H1 (cell line): ENCODE results near the gene NXPH4. TPM values are rescaled to one million over a fixed set of nuclear protein-coding genes. Genes with fewer than 3 reads are reported as not detected.

Source experiments
- CTCF ChIA-PET: fragments of 300-600 bp; sonication (Branson Sonifier 250); formaldehyde crosslinking; loops from one replicate; lab custom pipeline; 2021; ENCODE audit not compliant: partially characterized antibody; lab: Charles Lee
- POLR2A ChIA-PET: fragments of 300-600 bp; sonication (Branson Sonifier 250); formaldehyde crosslinking; loops from one replicate; lab custom pipeline; 2021; ENCODE audit warnings: inconsistent platforms; ENCODE audit not compliant: partially characterized antibody; lab: Charles Lee
- DNase-seq, 2 experiments: peaks; one replicate each; pipeline versions ENCODE4 v3.0.0 to v3.0.0-alpha.2; 2010 to 2022; ENCODE audit warnings: low spot score in 2 of 2, low read depth in 1 of 2, mixed read lengths in 1 of 2
- FAIRE-seq: peaks from 2 replicates; lab custom pipeline; 2011; peaks lifted over from hg19 to GRCh38; lab: Jason Lieb, UNC
- H2AFZ ChIP-seq: 2 replicates; pipeline ENCODE4 v1.8.1; 2012; ENCODE audit warnings: low read length, inconsistent platforms
- H2AK5ac ChIP-seq: 2 replicates; pipeline ENCODE4 v1.6.1; 2013; ENCODE audit warnings: low read depth, low read length
- H2BK120ac ChIP-seq: replicated peaks from 2 replicates; pipeline ENCODE3; 2013; ENCODE audit warnings: low read depth, low read length, inconsistent platforms
- H2BK12ac ChIP-seq: 2 replicates; pipeline ENCODE4 v1.6.1; 2013; ENCODE audit warnings: low read depth, low read length
- H2BK15ac ChIP-seq: 2 replicates; pipeline ENCODE4 v1.6.1; 2013; ENCODE audit warnings: low read length
- H2BK20ac ChIP-seq: 2 replicates; pipeline ENCODE4 v1.6.1; 2013; ENCODE audit warnings: low read length
- H2BK5ac ChIP-seq: 2 replicates; pipeline ENCODE4 v1.6.1; 2013; ENCODE audit warnings: low read depth, low read length
- H3K14ac ChIP-seq: 2 replicates; pipeline ENCODE4 v1.6.1; 2013; ENCODE audit warnings: inconsistent platforms; ENCODE audit not compliant: insufficient read length
- H3K18ac ChIP-seq: 2 replicates; pipeline ENCODE4 v1.6.1; 2013; ENCODE audit warnings: low read length; ENCODE audit errors: extremely low read depth
- H3K23ac ChIP-seq: 2 replicates; pipeline ENCODE4 v1.6.1; 2013; ENCODE audit warnings: inconsistent platforms; ENCODE audit not compliant: insufficient read length
- H3K23me2 ChIP-seq: 2 replicates; pipeline ENCODE4 v1.6.1; 2013; ENCODE audit warnings: low read depth, low read length
- H3K27ac ChIP-seq: 2 replicates; pipeline ENCODE4 v1.6.1; 2011; ENCODE audit warnings: low read depth, low read length, inconsistent platforms
- H3K27me3 ChIP-seq, 4 experiments: replicated peaks in 1 of 4; 1 replicate in 1 of 4; 2 replicates in 3 of 4; pipeline versions ENCODE4 v1.6.1 to v1.8.1; 2011 to 2013; ENCODE audit warnings: low read length in 3 of 4, mild to moderate bottlenecking in 3 of 4, inconsistent platforms in 2 of 4, mixed read lengths in 2 of 4, moderate library complexity in 1 of 4; ENCODE audit not compliant: control insufficient read depth in 3 of 4, insufficient read depth in 3 of 4; ENCODE audit errors: extremely low read depth in 1 of 4
- H3K36me3 ChIP-seq, 4 experiments: 2 replicates each; pipeline versions ENCODE4 v1.6.1 to v1.8.1; 2011 to 2013; ENCODE audit warnings: mild to moderate bottlenecking in 4 of 4, low read length in 3 of 4, moderate library complexity in 2 of 4, control low read depth in 1 of 4, inconsistent platforms in 1 of 4; ENCODE audit not compliant: insufficient read depth in 4 of 4, control insufficient read depth in 2 of 4
- H3K4ac ChIP-seq: replicated peaks from 2 replicates; pipeline ENCODE3; 2013; ENCODE audit warnings: low read length, low read depth, mixed read lengths, inconsistent platforms; ENCODE audit not compliant: insufficient read length
- H3K4me1 ChIP-seq, 4 experiments: replicated peaks in 1 of 4; 1 replicate in 1 of 4; 2 replicates in 3 of 4; pipeline versions ENCODE4 v1.6.1 to v1.8.1; 2011 to 2013; ENCODE audit warnings: low read length in 3 of 4, inconsistent platforms in 2 of 4, mixed read lengths in 1 of 4; ENCODE audit not compliant: insufficient read depth in 4 of 4, control insufficient read depth in 3 of 4
- H3K4me2 ChIP-seq, 2 experiments: 2 replicates each; pipeline versions ENCODE4 v1.6.1 to v1.8.1; 2011 to 2013; ENCODE audit warnings: low read depth in 2 of 2, low read length in 2 of 2, control low read depth in 1 of 2, inconsistent platforms in 1 of 2, mild to moderate bottlenecking in 1 of 2; ENCODE audit not compliant: insufficient read depth in 1 of 2
- H3K4me3 ChIP-seq, 4 experiments: fragments of 200-600, 300-600 bp in 1 of 4; sonication (generic), shearing (Covaris generic), sonication (Bioruptor Twin) in 1 of 4; 2 replicates each; pipeline versions ENCODE4 v1.5.1 to v1.8.1; 2011 to 2016; ENCODE audit warnings: low read length in 4 of 4, low read depth in 3 of 4, control low read depth in 2 of 4, inconsistent platforms in 2 of 4, mild to moderate bottlenecking in 2 of 4, mixed read lengths in 1 of 4, moderate library complexity in 1 of 4; ENCODE audit not compliant: insufficient read depth in 2 of 4; ENCODE audit errors: extremely low read depth in 1 of 4
- H3K56ac ChIP-seq: replicated peaks from 2 replicates; pipeline ENCODE3; 2013; ENCODE audit warnings: low read depth, mild to moderate bottlenecking, mixed read lengths, low read length, inconsistent platforms; ENCODE audit not compliant: insufficient read length
- H3K79me1 ChIP-seq: 2 replicates; pipeline ENCODE4 v1.6.1; 2013; ENCODE audit warnings: low read depth, low read length, control low read depth
- H3K79me2 ChIP-seq, 2 experiments: 2 replicates each; pipeline versions ENCODE4 v1.6.1 to v1.8.1; 2012 to 2013; ENCODE audit warnings: low read length in 2 of 2, mild to moderate bottlenecking in 2 of 2, inconsistent platforms in 1 of 2; ENCODE audit not compliant: insufficient read depth in 2 of 2, control insufficient read depth in 1 of 2
- H3K9ac ChIP-seq, 4 experiments: replicated peaks in 1 of 4; 1 replicate in 1 of 4; 2 replicates in 3 of 4; pipeline versions ENCODE4 v1.6.1 to v1.8.1; 2011 to 2013; ENCODE audit warnings: low read depth in 3 of 4, low read length in 3 of 4, control low read depth in 2 of 4, mild to moderate bottlenecking in 2 of 4, moderate library complexity in 2 of 4, inconsistent platforms in 1 of 4; ENCODE audit errors: extremely low read depth in 1 of 4
- H3K9me3 ChIP-seq, 2 experiments: 2 replicates each; pipeline versions ENCODE4 v1.6.1 to v1.8.1; 2012 to 2013; ENCODE audit warnings: mild to moderate bottlenecking in 2 of 2, moderate library complexity in 2 of 2, control low read depth in 1 of 2, inconsistent platforms in 1 of 2, low read depth in 1 of 2, low read length in 1 of 2, mixed read lengths in 1 of 2; ENCODE audit not compliant: insufficient read depth in 2 of 2
- H4K20me1 ChIP-seq, 2 experiments: replicated peaks in 1 of 2; 2 replicates each; pipeline versions ENCODE3 to v1.8.1; 2011 to 2013; ENCODE audit warnings: inconsistent platforms in 2 of 2, low read length in 2 of 2, mild to moderate bottlenecking in 1 of 2; ENCODE audit not compliant: insufficient read depth in 2 of 2, control insufficient read depth in 1 of 2
- H4K5ac ChIP-seq: 2 replicates; pipeline ENCODE4 v1.6.1; 2013; ENCODE audit warnings: low read length, low read depth, mixed read lengths, inconsistent platforms; ENCODE audit not compliant: insufficient read length
- H4K8ac ChIP-seq: 2 replicates; pipeline ENCODE4 v1.8.0; 2013; ENCODE audit warnings: mild to moderate bottlenecking, moderate library complexity, low read length, inconsistent platforms; ENCODE audit not compliant: insufficient read depth; ENCODE audit errors: extremely low read depth
- H4K91ac ChIP-seq: replicated peaks from 2 replicates; pipeline ENCODE3; 2013; ENCODE audit warnings: low read length, mixed read lengths, inconsistent platforms; ENCODE audit not compliant: insufficient read length
- BCL11A ChIP-seq, 2 experiments: IDR thresholded peaks; one replicate each; pipeline ENCODE4 v1.6.1; 2011; ENCODE audit warnings: low read depth in 2 of 2, low read length in 2 of 2, mild to moderate bottlenecking in 2 of 2
- CREB1 ChIP-seq: IDR thresholded peaks from 2 replicates; pipeline ENCODE4 v1.6.1; 2012; ENCODE audit warnings: inconsistent platforms
- PHF8 ChIP-seq: fragments of 200-600 bp; sonication (generic); conservative IDR thresholded peaks from 2 replicates; pipeline ENCODE4 v1.7.1; 2012; ENCODE audit warnings: low read depth, mild to moderate bottlenecking, inconsistent platforms, low read length, moderate library complexity
- POLR2A ChIP-seq, 2 experiments: IDR thresholded peaks; 1 replicate in 1 of 2; 2 replicates in 1 of 2; pipeline ENCODE4 v1.6.1; 2011; ENCODE audit warnings: low read depth in 2 of 2, low read length in 2 of 2, mild to moderate bottlenecking in 2 of 2; ENCODE audit errors: control extremely low read depth in 1 of 2
- POLR2AphosphoS5 ChIP-seq: IDR thresholded peaks from 2 replicates; pipeline ENCODE4 v1.6.1; 2011; ENCODE audit warnings: low read depth, low read length
- RAD21 ChIP-seq, 2 experiments: IDR thresholded peaks in 1 of 2; conservative IDR thresholded peaks in 1 of 2; 2 replicates each; pipeline ENCODE4 v1.6.1; 2011; ENCODE audit warnings: low read depth in 2 of 2, low read length in 2 of 2, improper control_type of control experiment in 1 of 2, inconsistent platforms in 1 of 2, mild to moderate bottlenecking in 1 of 2, moderate library complexity in 1 of 2
- SP1 ChIP-seq: IDR thresholded peaks from 2 replicates; pipeline ENCODE4 v1.6.1; 2011; ENCODE audit warnings: low read depth, low read length
- TBP ChIP-seq: IDR thresholded peaks from 2 replicates; pipeline ENCODE4 v1.6.1; 2011; ENCODE audit warnings: low read depth, low read length, improper control_type of control experiment
- TCF12 ChIP-seq: IDR thresholded peaks from 2 replicates; pipeline ENCODE4 v1.6.1; 2011; ENCODE audit warnings: low read depth, mild to moderate bottlenecking, low read length
- YY1 ChIP-seq: IDR thresholded peaks from 2 replicates; pipeline ENCODE4 v1.6.1; 2011; ENCODE audit warnings: low read depth, mild to moderate bottlenecking, low read length
- WGBS, 2 experiments: shearing (Covaris generic) in 1 of 2; methylation state at CpG; one replicate each; pipeline versions ENCODE4 v1.1.6 to v1.1.7; 2013 to 2015; ENCODE audit warnings: low lambda C conversion rate in 2 of 2, mixed read lengths in 2 of 2, inconsistent platforms in 1 of 2, low coverage in 1 of 2, missing lambda C conversion rate in 1 of 2; ENCODE audit not compliant: insufficient replicate concordance in 2 of 2, insufficient coverage in 1 of 2, insufficient read length in 1 of 2; ENCODE audit errors: extremely low coverage in 1 of 2, missing lambda C conversion rate in 1 of 2; 5-methylcytosine and 5-hydroxymethylcytosine counted together
- polyA plus RNA-seq, 7 experiments: library from polyadenylated mRNA; depleted of rRNA in 3 of 7; stranded (reverse) in 5 of 7; unstranded in 2 of 7; fragments of >200 nt in 5 of 7; fragments of 200-250 nt in 2 of 7; gene quantifications; 1 replicate in 5 of 7; 2 replicates in 1 of 7; 4 replicates in 1 of 7; pipeline versions ENCODE4 v1.2.1 to v1.2.3, GENCODE V29; 2011 to 2013; ENCODE audit warnings: missing spikeins in 2 of 7, mixed read lengths in 2 of 7
- total RNA-seq: library from RNA; stranded (reverse); fragmentation: NEBNext Ultra II Directional; extraction: Animal tissue kit (Norgen Biotek cat#: 25700); gene quantifications from 2 replicates; pipeline ENCODE4 v1.2.1, GENCODE V29; 2021
- TF ChIP-seq, protein P1 (sequence below), 3 experiments: IDR thresholded peaks; 1 replicate in 2 of 3; 2 replicates in 1 of 3; pipeline versions ENCODE4 v1.5.1 to v1.6.1; 2011; ENCODE audit warnings: low read length in 3 of 3, mild to moderate bottlenecking in 3 of 3, inconsistent platforms in 2 of 3, low read depth in 1 of 3, moderate library complexity in 1 of 3; ENCODE audit not compliant: insufficient read depth in 1 of 3; ENCODE audit errors: control extremely low read depth in 1 of 3

Gene NXPH4
- total and polyA plus RNA-seq, 2 of the 8 experiments (the other 6 are each of a cell fraction or from before 2014, with no cell fraction given) = 0.92 to 1.7 TPM

DNA sequence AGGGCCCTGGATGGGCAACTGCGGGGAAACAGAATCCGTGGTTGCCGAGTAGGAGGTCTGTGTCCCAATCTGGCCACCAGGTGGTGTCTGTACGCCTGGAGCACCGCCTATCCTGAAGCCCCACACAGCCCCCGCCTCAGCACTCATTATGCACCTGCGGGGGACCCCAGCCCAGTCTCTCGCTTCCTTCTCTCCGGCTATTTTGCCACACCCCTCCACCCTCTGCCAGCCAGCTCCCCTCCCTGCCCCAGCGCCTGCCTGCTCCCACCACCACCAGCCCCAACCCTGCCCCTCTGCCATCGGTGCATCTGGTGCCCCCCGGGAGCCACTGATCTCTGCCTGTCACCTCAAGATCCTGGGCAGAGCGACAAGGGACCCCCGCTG, 2.2 kb upstream of the NXPH4 start:
- no peak overlapping the region for H3K14ac ChIP-seq
- no peak overlapping the region for H3K27ac ChIP-seq
- peaks cover 11 to 28% of the 10 kb centered on the region in 2 experiments for H4K20me1 ChIP-seq
- no peaks in the 10 kb centered on the region for H3K9me3 ChIP-seq
- H3K79me2 ChIP-seq = no peaks in the 10 kb centered on the region
- H3K9ac ChIP-seq = no peak overlapping the region
- peaks cover 7% of the 10 kb centered on the region; the same call in 1 of the 2 replicates for H3K23me2 ChIP-seq
- H3K18ac ChIP-seq = no peak overlapping the region
- no peak overlapping the region for H4K91ac ChIP-seq
- DNase-seq (peak in 1 of 2 experiments; percentile 86), FAIRE-seq (no peak)
- 0 out of 2 replicates have a peak overlapping the region, but pooled peaks have one; percentile 85 for H2BK12ac ChIP-seq
- H3K36me3 ChIP-seq = peaks cover 5 to 32% (median 14%) of the 10 kb centered on the region in 4 experiments; a peak in 7 of 8 replicates
- no peak overlapping the region for H4K5ac ChIP-seq
- peaks cover 44 to 56% (median 54%) of the 10 kb centered on the region in 4 experiments for H3K27me3 ChIP-seq
- H3K4me1 ChIP-seq = peaks cover 9 to 35% (median 26%) of the 10 kb centered on the region in 4 experiments
- H3K4me3 ChIP-seq = peak overlapping the region in 1 of 4 experiments; percentile 31; a peak in 1 of 8 replicates
- H3K56ac ChIP-seq = no peak overlapping the region
- no peak overlapping the region for H4K8ac ChIP-seq
- H2BK20ac ChIP-seq = no peak overlapping the region
- POLR2A ChIA-PET = interaction anchor here (0.7 to 8.8 kb wide), 19 partner anchors 8 to 128 kb away, joined by 3 to 686 read pairs (median 5); partner anchors contain the start of genes LRP1, SHMT2 and STAT6
- no peak overlapping the region for H3K23ac ChIP-seq
- H3K4me2 ChIP-seq = peak overlapping the region; percentile 2 to 47; a peak in 2 of 4 replicates
- H2BK15ac ChIP-seq = peak overlapping the region; percentile 81; the same call in 1 of the 2 replicates
- H2AK5ac ChIP-seq = no peak overlapping the region
- WGBS, 2 experiments = 10% methylated on average over 10 of the region's 14 CpGs; no CpG with 5 or more reads in 1 of the 2 experiments
- H2AFZ ChIP-seq = no peak overlapping the region
- H2BK120ac ChIP-seq = no peak overlapping the region
- CTCF ChIA-PET = interaction anchor here (0.6 to 10.1 kb wide), 51 partner anchors 8 to 623 kb away, joined by 3 to 726 read pairs (median 4); partner anchors contain the start of genes GLI1, LRP1, LRP1-AS and SHMT2
- H3K4ac ChIP-seq = no peak overlapping the region
- no peak overlapping the region for H2BK5ac ChIP-seq
- H3K79me1 ChIP-seq = no peaks in the 10 kb centered on the region
- TF ChIP-seq POLR2A (IDR thresholded peaks at IDR 0.05; ENCODE audit: control extremely low read depth in 1 of 2, low read depth in 2 of 2, low read length in 2 of 2) (no peak), RAD21 (IDR thresholded peaks at IDR 0.05 in 1 of 2, conservative IDR thresholded peaks at IDR 0.05 in 1 of 2; ENCODE audit: low read depth in 2 of 2, low read length in 2 of 2) (peak; percentile 54 to 67), YY1 (0 out of 2 replicates have a peak, but pooled peaks have one; percentile 25), SP1 (0 out of 2 replicates have a peak, but pooled peaks have one; percentile 29), PHF8 (no peak), BCL11A (IDR thresholded peaks at IDR 0.05; ENCODE audit: low read depth in 2 of 2, low read length in 2 of 2) (no peak), TCF12 (0 out of 2 replicates have a peak, but pooled peaks have one; percentile 56), TBP (no peak), CREB1 (0 out of 2 replicates have a peak, but pooled peaks have one; percentile 54), POLR2AphosphoS5 (no peak; the same call in 1 of the 2 replicates)
- TF ChIP-seq, protein P1, sequence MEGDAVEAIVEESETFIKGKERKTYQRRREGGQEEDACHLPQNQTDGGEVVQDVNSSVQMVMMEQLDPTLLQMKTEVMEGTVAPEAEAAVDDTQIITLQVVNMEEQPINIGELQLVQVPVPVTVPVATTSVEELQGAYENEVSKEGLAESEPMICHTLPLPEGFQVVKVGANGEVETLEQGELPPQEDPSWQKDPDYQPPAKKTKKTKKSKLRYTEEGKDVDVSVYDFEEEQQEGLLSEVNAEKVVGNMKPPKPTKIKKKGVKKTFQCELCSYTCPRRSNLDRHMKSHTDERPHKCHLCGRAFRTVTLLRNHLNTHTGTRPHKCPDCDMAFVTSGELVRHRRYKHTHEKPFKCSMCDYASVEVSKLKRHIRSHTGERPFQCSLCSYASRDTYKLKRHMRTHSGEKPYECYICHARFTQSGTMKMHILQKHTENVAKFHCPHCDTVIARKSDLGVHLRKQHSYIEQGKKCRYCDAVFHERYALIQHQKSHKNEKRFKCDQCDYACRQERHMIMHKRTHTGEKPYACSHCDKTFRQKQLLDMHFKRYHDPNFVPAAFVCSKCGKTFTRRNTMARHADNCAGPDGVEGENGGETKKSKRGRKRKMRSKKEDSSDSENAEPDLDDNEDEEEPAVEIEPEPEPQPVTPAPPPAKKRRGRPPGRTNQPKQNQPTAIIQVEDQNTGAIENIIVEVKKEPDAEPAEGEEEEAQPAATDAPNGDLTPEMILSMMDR (IDR thresholded peaks at IDR 0.05; ENCODE audit: control extremely low read depth in 1 of 3, insufficient read depth in 1 of 3, low read depth in 1 of 3, low read length in 3 of 3) = peak in 2 of 3 experiments; percentile 83 to 89; a peak in 3 of 4 replicates
